Keratinocyte (primary cell): ENCODE data around the gene STK36.

ENCODE experiments used
- EZH2 ChIP-seq: IDR thresholded peaks from one replicate; pipeline ENCODE4 v1.6.1; 2012; ENCODE audit warnings: inconsistent platforms, mild to moderate bottlenecking, low read length, moderate library complexity
- TF ChIP-seq, protein P1 (sequence below), 3 experiments: IDR thresholded peaks in 1 of 3; conservative IDR thresholded peaks in 1 of 3; optimal IDR thresholded peaks in 1 of 3; 2 replicates in 2 of 3; 3 replicates in 1 of 3; pipeline versions ENCODE3 to v1.5.1; 2011; ENCODE audit warnings: low read length in 3 of 3, mild to moderate bottlenecking in 3 of 3, moderate library complexity in 2 of 3, control low read depth in 1 of 3, inconsistent platforms in 1 of 3; ENCODE audit not compliant: insufficient read depth in 2 of 3; ENCODE audit errors: extremely low read depth in 1 of 3

DNA sequence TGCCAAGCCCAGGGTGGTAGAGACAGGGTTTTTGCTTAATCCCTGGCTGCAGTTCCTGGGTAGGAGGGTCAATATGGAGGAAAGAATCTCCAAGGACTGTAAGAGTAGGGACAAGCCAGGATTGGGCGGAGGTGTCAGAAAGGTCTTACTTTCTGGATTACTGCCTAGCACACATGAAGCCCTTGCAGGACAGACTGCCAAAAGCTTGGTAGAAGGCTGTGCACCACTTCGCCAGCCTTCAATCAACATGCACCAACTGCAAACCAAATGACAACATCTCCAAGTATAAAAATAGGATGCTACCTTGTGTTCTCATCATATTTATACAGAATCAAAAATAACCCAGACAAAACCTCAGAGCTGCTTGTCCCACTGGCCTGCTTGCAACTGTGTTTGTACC, 16.1 kb upstream of the STK36 start:
- TF ChIP-seq, protein P1, sequence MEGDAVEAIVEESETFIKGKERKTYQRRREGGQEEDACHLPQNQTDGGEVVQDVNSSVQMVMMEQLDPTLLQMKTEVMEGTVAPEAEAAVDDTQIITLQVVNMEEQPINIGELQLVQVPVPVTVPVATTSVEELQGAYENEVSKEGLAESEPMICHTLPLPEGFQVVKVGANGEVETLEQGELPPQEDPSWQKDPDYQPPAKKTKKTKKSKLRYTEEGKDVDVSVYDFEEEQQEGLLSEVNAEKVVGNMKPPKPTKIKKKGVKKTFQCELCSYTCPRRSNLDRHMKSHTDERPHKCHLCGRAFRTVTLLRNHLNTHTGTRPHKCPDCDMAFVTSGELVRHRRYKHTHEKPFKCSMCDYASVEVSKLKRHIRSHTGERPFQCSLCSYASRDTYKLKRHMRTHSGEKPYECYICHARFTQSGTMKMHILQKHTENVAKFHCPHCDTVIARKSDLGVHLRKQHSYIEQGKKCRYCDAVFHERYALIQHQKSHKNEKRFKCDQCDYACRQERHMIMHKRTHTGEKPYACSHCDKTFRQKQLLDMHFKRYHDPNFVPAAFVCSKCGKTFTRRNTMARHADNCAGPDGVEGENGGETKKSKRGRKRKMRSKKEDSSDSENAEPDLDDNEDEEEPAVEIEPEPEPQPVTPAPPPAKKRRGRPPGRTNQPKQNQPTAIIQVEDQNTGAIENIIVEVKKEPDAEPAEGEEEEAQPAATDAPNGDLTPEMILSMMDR (optimal IDR thresholded peaks at IDR 0.05 in 1 of 3, IDR thresholded peaks at IDR 0.05 in 1 of 3, conservative IDR thresholded peaks at IDR 0.05 in 1 of 3; ENCODE audit: extremely low read depth in 1 of 3, insufficient read depth in 2 of 3, low read length in 3 of 3) = no peak
- TF ChIP-seq EZH2 = no peak
